Measurements from ENCODE around the gene LGALS7B.
"Not testable (repeated sequence)": the region's sequence is repeated elsewhere in the genome, so short reads cannot be mapped to it uniquely, and the experiment has no call there.

LGALS7B gene

GRCh38 chr19:38788478-38789243 is at the start of gene LGALS7B:
TSS of gene LGALS7B (plus strand) at chr19:38789200. CDS start at chr19:38789227, 27 bp downstream.
- no peak for DNase-seq

- DNase-seq: no peak
These were observed 49.4 kb upstream of the LGALS7B start for GRCh38 chr19:38739440-38740256.

GRCh38 chr19:38740257-38740592 is 48.8 kb upstream of the LGALS7B start:
- DNase-seq: no peak

- DNase-seq: no peak
These were observed 48.1 kb upstream of the LGALS7B start for GRCh38 chr19:38740932-38741331.

GRCh38 chr19:38741670-38742069 is 47.3 kb upstream of the LGALS7B start:
- no peak for DNase-seq

- DNase-seq: no peak
These were observed 46.7 kb upstream of the LGALS7B start for GRCh38 chr19:38742296-38742695.

GRCh38 chr19:38742906-38743305 is 46.1 kb upstream of the LGALS7B start:
- no peak for DNase-seq

- DNase-seq: no peak
These were observed 45.4 kb upstream of the LGALS7B start for GRCh38 chr19:38743394-38744297.

GRCh38 chr19:38744298-38744681 is 44.7 kb upstream of the LGALS7B start, which contains the start of gene CAPN12:
TSS of gene CAPN12 (minus strand) at chr19:38744474. CDS start at chr19:38744165, 309 bp downstream.
- DNase-seq: no peak

GRCh38 chr19:38744874-38745273 is 44.1 kb upstream of the LGALS7B start:
- DNase-seq: no peak

GRCh38 chr19:38745316-38745715 is 43.7 kb upstream of the LGALS7B start:
- no peak for DNase-seq

GRCh38 chr19:38753783-38754182 is 35.2 kb upstream of the LGALS7B start:
- DNase-seq: not testable (repeated sequence)

GRCh38 chr19:38754196-38754595 is 34.8 kb upstream of the LGALS7B start:
- DNase-seq: not testable (repeated sequence)

GRCh38 chr19:38759590-38760003 is 29.4 kb upstream of the LGALS7B start:
- DNase-seq: no peak

GRCh38 chr19:38760805-38761517 is 28.0 kb upstream of the LGALS7B start:
- DNase-seq: not testable (repeated sequence)

GRCh38 chr19:38761884-38762389 is 27.1 kb upstream of the LGALS7B start:
- DNase-seq: not testable (repeated sequence)

GRCh38 chr19:38763795-38764220 is 25.2 kb upstream of the LGALS7B start:
- no peak for DNase-seq

GRCh38 chr19:38765214-38765613 is 23.8 kb upstream of the LGALS7B start:
- DNase-seq: no peak

GRCh38 chr19:38766276-38767047 is 22.5 kb upstream of the LGALS7B start:
- DNase-seq: no peak

- DNase-seq: no peak
These were observed 19.3 kb upstream of the LGALS7B start for GRCh38 chr19:38769635-38770211.
